Activated T-cell treated with anti-CD3 and anti-CD28 coated beads, Interleukin-2, amount 50 U/mL, for 4 hours (primary cell): ENCODE measurements around the gene PDE2A. TPM values are rescaled to one million over a fixed set of nuclear protein-coding genes. Genes with fewer than 3 reads are reported as not detected.
A peak's percentile ranks its signal among the peaks of the same experiment; 100 is the strongest.

Experiments used
- ATAC-seq, 2 donors: fragments of 200-7000 bp; cut with Tn5 transposase; one replicate each; pipeline ENCODE4 v1.10.0; 2021
- DNase-seq: peaks from one replicate; pipeline ENCODE4 v3.0.0-alpha.2; 2020
- H3K27me3 Mint-ChIP-seq: one replicate; pipeline ENCODE4 v1.8.0; 2021; ENCODE audit warnings: low read depth, mixed read lengths
- H3K36me3 Mint-ChIP-seq: one replicate; pipeline ENCODE4 v1.8.0; 2022; ENCODE audit warnings: mixed read lengths; ENCODE audit not compliant: insufficient read depth
- H3K4me1 Mint-ChIP-seq: one replicate; pipeline ENCODE4 v1.8.0; 2021; ENCODE audit warnings: low read depth, mixed read lengths
- H3K4me3 Mint-ChIP-seq: one replicate; pipeline ENCODE4 v1.8.0; 2021; ENCODE audit warnings: mild to moderate bottlenecking, moderate library complexity, mixed read lengths
- H3K9me3 Mint-ChIP-seq: one replicate; pipeline ENCODE4 v1.8.0; 2021; ENCODE audit warnings: mixed read lengths
- total RNA-seq, 3 donors: library from RNA; stranded (reverse); gene quantifications; one replicate each; pipeline ENCODE4 v1.2.1, GENCODE V29; 2021

Gene PDE2A
- total RNA-seq, 3 donors from 2014 or later: 0.53 to 0.71 (median 0.60) TPM

DNA sequence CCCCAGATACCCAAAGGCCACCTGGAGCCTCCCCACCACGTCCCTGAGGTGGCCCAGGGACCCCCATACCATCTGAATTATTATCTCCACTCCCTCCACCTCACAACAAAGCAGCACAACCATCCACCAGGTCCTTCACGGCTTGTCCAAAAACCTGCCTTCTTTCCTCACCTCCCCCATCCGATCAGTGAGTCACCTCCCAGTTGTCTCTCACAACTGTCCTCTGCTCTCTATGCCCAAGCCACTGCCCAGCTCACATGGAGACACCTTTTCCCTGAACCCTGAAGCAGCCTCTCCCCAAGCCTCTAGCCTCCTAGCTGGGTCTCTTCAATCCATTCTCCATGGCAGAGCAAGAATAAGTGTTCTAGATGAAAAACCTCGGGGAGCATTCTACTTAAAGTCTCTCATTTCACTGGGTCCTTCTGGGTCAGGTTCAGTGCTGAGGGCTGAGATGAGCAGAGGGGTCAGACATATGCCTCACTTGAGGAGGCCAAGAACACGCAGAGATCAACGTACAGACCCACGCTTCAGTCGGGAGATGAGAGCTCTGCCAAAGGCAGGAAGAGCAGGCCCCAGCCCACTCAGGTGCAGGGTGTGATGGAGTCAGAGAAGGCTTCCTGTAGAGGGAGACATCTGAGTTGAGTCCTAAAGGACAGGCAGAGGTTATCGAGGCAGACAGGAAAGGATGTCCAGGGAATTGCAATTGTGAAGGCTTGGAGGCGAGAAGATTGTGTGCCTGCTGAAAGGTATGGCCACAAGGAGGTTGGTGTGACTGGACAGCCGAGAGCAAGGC lies 74.7 kb downstream of the PDE2A start:
- Mint-ChIP-seq H3K27me3 (peaks cover 13% of the 10 kb centered on the region), H3K4me3 (no peak overlapping the region), H3K9me3 (no peaks in the 10 kb centered on the region), H3K36me3 (no peaks in the 10 kb centered on the region), H3K4me1 (no peaks in the 10 kb centered on the region)
- ATAC-seq (no peak), DNase-seq (no peak)

DNA sequence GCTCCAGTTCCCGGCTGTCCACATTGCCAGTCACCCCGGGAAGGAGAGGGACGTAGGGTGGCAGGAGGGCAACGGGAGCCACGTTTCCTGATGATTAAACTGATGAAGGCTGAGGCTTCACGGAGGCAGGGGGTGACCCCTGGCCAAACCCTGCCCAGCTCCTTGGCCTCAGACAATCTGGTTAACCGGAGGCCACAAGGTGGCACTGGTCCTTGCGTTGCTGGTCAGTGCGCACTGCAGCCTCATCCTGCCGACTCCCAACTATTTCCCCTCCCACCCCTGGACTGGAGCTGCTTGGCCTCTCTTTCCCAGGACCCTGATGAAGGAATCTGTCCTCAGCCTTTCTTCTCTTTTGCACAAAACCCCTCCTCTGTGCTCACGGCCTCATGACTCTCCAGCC lies 75.3 kb downstream of the PDE2A start:
- peaks cover 12% of the 10 kb centered on the region for H3K27me3 Mint-ChIP-seq
- no peaks in the 10 kb centered on the region for H3K4me1 Mint-ChIP-seq
- DNase-seq: no peak
- no peaks in the 10 kb centered on the region for H3K36me3 Mint-ChIP-seq
- no peak overlapping the region for H3K4me3 Mint-ChIP-seq
- H3K9me3 Mint-ChIP-seq: no peaks in the 10 kb centered on the region
- no peak for ATAC-seq

DNA sequence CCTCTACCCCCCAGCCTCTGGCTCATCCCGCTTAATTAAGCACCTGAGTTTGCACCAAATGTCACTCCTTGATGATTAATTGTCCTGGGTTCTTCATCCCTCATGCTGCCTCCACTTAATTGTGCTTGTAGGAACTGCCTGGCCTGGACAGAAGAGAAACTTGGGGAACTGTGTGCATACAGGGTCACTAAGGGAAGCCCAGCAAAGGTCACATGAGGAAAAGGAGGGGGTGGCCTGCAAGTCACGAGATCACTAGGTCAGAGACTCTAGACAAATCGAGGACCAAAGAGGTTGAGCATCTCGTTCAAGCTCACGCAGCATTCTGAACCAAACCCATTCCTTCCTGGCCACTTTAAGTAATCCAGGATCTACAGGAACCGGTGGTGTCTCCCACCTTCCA lies 75.8 kb downstream of the PDE2A start:
- ATAC-seq (no peak), DNase-seq (no peak)
- no peaks in the 10 kb centered on the region for H3K9me3 Mint-ChIP-seq
- no peaks in the 10 kb centered on the region for H3K36me3 Mint-ChIP-seq
- no peaks in the 10 kb centered on the region for H3K4me1 Mint-ChIP-seq
- no peak overlapping the region for H3K4me3 Mint-ChIP-seq
- H3K27me3 Mint-ChIP-seq: peaks cover 16% of the 10 kb centered on the region

DNA sequence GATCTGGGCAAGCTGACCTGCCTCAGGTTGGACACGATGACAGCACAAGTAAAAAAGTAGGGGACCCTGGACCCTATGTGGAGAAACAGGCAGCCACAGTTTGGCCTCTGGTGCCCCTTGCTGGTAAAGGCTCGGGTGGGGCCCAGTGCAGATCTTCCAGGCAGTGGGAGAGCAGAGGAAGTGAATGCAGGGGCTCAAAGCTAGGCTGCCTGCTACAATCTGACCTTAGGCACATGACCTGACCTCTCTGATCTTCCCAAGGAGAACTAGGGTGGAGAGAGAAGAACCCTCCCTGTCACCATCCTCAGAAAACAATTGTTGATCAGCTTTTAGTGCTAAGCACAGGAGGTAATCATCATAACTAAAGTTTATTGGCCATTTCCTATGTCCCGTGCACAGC lies 76.5 kb downstream of the PDE2A start:
- Mint-ChIP-seq H3K27me3 (peaks cover 16% of the 10 kb centered on the region), H3K36me3 (no peaks in the 10 kb centered on the region), H3K4me3 (no peak overlapping the region), H3K4me1 (no peaks in the 10 kb centered on the region), H3K9me3 (no peaks in the 10 kb centered on the region)
- no peak for DNase-seq
- no peak for ATAC-seq

DNA sequence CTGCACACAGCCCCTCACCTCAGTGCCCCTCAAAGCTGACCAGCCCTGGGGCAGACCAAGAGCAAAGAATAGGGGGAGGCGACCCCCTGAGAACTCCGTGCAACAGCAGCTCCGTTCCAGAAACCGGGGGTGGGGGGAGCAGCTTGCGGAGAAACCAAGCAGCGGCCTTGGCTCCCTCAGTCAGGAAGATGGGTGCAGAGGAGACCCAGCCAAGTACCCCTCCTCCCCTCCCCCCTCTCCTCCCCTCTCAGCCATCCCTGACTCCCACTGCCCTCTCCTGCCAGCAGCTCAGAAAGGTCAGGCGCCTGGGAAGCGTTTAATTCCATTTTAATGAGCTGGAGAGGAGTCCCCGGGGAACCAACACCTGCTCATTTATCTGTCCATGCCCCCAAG lies 78.9 kb downstream of the PDE2A start:
- Mint-ChIP-seq H3K4me1 (peaks cover 16% of the 10 kb centered on the region), H3K4me3 (no peak overlapping the region), H3K27me3 (peaks cover 25% of the 10 kb centered on the region), H3K9me3 (no peaks in the 10 kb centered on the region), H3K36me3 (no peaks in the 10 kb centered on the region)
- no peak for DNase-seq
- no peak for ATAC-seq

DNA sequence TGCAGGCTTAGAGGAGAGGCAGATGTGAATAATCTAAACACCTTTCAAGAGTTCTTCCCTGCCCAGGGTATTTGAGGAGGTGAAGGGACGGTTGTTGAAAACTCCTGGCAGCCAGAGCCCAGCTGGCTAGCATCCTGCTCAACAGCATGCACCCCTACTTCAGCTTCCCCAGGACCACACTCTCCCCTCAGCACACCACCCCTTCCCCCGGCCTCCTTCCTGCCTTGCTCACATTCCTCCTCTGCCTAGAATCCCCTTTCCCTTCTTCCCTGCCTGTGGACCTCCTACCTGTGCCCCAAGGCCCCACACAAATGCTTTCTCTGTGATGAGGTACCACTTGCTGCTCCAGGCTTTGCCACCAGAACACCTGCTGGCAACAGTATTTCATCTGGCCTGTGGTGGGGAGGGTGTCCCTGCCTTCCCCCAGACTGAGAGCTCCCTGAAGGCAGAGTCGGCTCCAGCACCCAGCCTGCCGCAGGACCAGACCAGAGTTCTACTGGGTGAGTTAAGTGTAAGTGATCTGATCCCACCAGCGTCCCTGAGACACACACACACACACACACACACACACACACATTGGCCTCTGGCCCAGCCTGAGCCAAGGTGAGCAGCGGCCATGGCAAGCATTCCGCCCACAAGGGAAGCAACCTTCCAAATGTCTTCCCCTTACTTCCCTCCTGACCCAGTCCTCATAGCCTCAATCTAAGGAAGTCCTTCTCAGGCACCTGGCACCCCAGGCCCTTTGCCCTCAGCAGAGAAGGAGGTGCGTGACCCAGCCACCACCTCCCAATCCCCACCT lies 79.5 kb downstream of the PDE2A start:
- ATAC-seq: no peak
- H3K36me3 Mint-ChIP-seq: no peaks in the 10 kb centered on the region
- no peaks in the 10 kb centered on the region for H3K9me3 Mint-ChIP-seq

DNA sequence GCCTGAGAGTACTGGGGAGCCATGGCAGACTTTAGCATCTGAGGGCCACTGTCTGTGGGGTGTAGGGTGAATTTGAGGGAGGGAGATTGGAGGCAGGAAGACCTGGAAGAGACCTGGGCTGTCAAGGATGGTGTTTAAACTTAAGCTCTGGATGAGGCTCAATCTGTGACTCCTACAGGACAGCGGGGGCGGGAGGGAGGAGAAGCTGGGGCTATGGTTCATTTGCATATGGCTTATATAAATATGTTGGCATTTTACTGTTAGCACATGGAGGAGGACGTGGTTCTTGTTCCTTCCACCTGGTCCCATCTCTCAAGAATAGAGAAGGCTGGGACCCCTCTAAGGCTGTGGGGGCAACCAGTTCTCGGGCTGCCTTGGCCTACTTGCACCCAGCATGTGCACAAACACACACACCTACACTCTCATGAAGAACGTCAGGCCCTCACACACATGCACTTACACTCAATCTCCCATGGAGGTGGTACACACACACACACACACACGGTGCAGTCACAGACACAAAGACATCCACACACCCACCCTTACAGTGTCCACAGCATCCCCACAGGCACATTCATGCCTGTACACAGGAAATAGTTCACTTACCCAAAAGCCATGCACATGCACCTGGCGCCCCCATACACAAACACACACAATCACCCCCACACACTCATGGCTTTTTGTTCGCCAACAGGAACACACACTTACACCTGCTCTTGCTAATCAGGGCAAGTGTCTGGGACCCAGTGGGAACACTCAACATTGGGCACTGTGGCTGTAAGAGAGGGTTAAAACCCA lies 81.3 kb downstream of the PDE2A start:
- DNase-seq: no peak
- no peak for ATAC-seq
- peaks cover under 1% of the 10 kb centered on the region for H3K36me3 Mint-ChIP-seq
- peaks cover 24% of the 10 kb centered on the region for H3K4me1 Mint-ChIP-seq
- H3K9me3 Mint-ChIP-seq: no peaks in the 10 kb centered on the region
- H3K4me3 Mint-ChIP-seq: no peak overlapping the region
- peaks cover 43% of the 10 kb centered on the region for H3K27me3 Mint-ChIP-seq

More for the DNA sequence above, 79.5 kb downstream of the PDE2A start:
- Mint-ChIP-seq H3K4me1 (peaks cover 19% of the 10 kb centered on the region), H3K27me3 (peaks cover 28% of the 10 kb centered on the region), H3K4me3 (no peak overlapping the region)
- no peak for DNase-seq

DNA sequence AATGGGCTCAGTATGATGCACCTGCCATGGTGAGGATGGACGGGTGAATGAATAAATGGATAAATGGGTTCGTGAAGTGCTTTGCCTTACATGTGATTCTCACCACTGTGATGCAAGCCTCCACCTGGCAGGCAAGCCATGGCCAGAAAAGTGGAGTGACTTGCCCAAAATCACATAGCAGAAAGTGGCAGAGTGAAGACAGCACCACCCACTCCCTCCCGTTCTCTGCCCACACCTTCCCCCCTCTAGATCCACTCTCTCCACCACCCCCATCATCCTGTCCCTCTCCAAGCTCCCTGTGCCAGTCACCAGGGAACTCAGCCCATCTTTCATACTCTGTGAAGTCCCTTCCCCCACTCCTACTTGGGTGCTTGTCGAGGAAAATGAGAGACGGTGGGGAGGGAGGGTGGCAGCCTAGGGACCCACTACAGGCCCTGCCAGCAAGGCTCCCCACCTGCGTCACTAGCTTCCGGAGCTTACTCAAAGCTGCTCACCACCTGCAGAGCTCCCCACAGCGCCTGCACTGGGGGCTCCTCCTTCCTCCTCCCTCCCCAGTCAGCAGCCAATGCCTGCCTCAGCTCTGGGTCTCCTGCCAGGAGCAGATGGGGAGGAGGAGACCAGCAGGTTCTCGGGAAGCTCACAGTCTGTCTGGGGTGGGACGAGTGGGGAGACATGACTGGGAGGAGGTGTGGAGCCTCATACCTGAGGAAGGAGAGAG lies 82.3 kb downstream of the PDE2A start:
- ATAC-seq (peak; percentile 78 to 83), DNase-seq (peak; percentile 49)
- peaks cover 51% of the 10 kb centered on the region for H3K27me3 Mint-ChIP-seq
- peaks cover 4% of the 10 kb centered on the region for H3K36me3 Mint-ChIP-seq
- peaks cover 24% of the 10 kb centered on the region for H3K4me1 Mint-ChIP-seq
- no peaks in the 10 kb centered on the region for H3K9me3 Mint-ChIP-seq
- H3K4me3 Mint-ChIP-seq: no peak overlapping the region

DNA sequence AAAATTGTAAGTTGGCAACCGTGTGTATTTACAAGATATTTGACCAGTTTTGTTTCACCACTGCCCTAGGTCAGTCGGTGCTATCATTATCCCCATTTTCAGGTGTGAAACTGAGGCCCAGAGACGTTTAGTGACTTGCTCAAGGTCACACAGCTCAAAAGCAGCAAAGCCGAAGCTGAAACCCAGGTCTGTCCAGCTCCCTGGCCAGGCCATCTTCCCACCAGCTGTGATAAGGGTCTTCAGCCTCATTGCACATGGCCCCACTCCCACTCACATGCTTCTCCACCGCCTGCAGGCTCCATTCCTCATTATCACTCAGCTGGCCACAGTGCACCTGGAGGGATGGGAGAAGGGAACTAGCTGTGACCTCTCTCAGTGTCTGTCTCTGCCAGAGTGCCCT lies 83.2 kb downstream of the PDE2A start:
- Mint-ChIP-seq H3K9me3 (no peaks in the 10 kb centered on the region), H3K4me1 (peaks cover 24% of the 10 kb centered on the region), H3K4me3 (no peak overlapping the region), H3K36me3 (peaks cover 4% of the 10 kb centered on the region), H3K27me3 (peaks cover 53% of the 10 kb centered on the region)
- DNase-seq (no peak), ATAC-seq (no peak)

DNA sequence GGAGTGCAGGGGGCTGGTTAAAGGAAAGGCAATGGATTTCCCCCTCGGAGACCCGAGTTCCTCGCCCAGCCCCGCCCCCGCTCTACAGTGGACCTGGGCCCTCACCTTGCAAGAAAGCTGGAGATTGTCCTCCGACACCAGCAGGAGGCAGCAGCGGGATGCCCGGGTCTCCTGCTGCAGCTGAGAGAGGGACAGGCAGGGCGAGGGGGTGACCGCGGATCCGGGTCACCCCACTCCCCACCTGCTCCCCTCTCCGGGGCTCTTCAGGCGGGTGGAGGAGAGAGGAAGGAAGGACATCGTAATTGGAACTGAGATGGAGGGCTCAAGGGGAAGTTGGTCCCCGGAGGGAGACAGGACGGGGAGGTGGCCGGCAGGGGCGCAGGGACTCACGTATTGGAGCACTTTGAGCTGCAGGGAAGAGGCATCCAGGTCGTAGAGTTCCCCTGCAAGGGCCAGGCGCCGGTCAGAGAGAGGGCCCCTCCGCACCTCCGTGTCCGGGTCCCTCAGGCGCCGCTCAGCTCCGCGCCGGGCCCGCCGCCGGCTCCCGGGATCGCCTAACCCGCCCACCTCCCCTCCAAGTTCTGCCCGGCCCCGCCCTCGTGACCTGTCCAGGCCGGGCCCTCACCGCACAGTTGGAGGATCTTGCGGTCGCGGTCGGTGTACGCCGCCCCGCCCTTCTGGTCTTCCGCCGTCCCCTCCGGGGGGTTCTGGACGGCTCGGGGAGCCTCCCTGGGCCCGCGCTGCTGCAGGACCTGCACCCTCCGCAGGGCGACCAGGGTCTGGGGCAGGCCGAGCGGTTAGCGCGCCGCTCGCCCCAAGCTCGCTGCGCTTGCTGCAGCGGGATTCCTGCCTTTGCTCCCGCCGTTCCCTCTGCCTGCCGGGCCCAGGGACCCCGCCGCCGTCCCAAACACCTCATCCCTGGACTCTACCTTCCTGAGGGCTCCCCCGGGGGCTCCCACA lies 84.1 kb downstream of the PDE2A start:
- DNase-seq: peak; percentile 43
- Mint-ChIP-seq H3K4me1 (peaks cover 33% of the 10 kb centered on the region), H3K36me3 (peaks cover 4% of the 10 kb centered on the region), H3K9me3 (no peaks in the 10 kb centered on the region), H3K27me3 (peaks cover 55% of the 10 kb centered on the region), H3K4me3 (peak overlapping the region; percentile 67)
- peak; percentile 39 to 55 for ATAC-seq

DNA sequence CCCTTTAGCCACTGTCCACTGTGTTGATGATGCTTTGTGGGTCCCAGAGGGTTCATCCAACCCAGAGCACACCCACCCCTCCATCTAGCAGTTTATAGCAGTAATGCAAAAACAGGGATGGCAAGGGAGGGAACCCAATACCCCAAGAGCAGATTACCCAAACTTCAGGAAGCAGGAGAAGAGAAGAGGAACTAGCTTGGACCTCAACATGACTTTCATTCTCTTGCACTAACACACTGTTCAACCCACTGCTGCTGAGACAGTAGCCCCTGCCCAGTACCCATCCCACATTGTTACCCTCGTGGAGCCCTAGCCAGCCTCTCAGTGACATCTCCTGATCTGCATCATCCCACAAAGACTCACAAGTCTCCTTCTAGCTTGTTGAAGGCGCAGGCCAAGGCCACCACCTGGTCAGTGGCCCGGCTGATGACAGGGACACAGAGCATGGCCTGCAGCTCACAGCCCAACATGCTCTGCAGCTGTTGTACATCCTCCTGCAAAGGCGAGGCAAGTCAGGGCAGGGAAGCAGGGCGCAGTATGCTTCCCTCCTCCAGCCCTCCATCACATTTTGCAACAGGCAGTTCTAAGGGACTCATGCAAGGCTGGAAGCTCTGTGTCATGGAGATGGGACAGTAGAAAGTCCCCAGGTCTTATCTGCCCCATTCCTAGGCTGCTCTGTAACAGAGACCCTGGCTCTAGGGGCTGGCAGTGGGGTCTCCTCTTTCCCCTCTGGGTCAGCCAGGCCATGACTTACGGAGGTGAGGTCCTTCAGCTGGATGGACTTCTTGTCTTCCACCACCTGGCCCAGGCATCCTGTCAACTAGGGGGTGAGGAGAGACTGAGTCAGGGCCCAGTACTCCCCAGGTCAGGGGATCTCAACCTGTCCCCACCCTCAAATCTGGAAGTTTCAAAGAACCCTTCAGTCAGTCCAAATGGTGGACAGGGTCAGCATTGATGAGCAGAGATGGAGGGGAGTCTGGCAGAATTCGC lies 85.5 kb downstream of the PDE2A start:
- peaks cover 43% of the 10 kb centered on the region for H3K4me1 Mint-ChIP-seq
- H3K27me3 Mint-ChIP-seq: peaks cover 47% of the 10 kb centered on the region
- H3K36me3 Mint-ChIP-seq: peaks cover 4% of the 10 kb centered on the region
- DNase-seq: no peak
- H3K9me3 Mint-ChIP-seq: no peaks in the 10 kb centered on the region
- no peak for ATAC-seq
- H3K4me3 Mint-ChIP-seq: no peak overlapping the region

DNA sequence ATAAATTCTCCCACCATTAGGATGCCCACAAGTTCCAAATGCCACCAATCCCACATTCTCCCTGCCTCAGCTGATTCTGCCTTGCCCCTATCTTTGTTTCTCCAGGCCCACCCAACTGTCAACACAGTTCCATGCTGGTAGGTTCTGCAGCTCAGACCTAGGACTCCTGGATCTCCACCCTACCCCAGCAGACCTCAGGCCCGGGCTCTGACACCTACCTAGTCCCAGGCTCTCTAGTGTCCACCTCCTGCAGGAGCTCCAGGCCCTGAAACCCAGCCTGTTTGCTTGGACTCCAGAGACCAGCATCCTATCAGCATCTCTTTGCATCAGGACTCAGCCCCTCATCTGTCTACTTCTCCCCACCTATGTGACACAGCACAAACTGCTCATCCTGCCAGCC lies 86.5 kb downstream of the PDE2A start:
- Mint-ChIP-seq H3K27me3 (peaks cover 44% of the 10 kb centered on the region), H3K4me3 (no peak overlapping the region), H3K9me3 (no peaks in the 10 kb centered on the region), H3K36me3 (peaks cover 4% of the 10 kb centered on the region), H3K4me1 (peaks cover 44% of the 10 kb centered on the region)
- ATAC-seq (no peak), DNase-seq (no peak)
